Activated CD4-positive, alpha-beta T cell treated with anti-CD3 and anti-CD28 coated beads for 24 hours (primary cell): ENCODE measurements around the gene RAB3D.
"Not testable (repeated sequence)": the region's sequence is repeated elsewhere in the genome, so short reads cannot be mapped to it uniquely, and the experiment has no call there.

Source experiments
- DNase-seq, 2 donors: peaks; one replicate each; pipeline ENCODE4 v3.0.0-alpha.2; 2020; ENCODE audit warnings: low read depth in 2 of 2

RAB3D gene

GRCh38 chr19:11339254-11340098 is at the start of gene RAB3D:
Gene RAB3D, minus strand, starts transcription at chr19:11339657. Its CDS starts 2,258 bp downstream, at chr19:11337399.
- peak; percentile 71 to 83 for DNase-seq

DNA sequence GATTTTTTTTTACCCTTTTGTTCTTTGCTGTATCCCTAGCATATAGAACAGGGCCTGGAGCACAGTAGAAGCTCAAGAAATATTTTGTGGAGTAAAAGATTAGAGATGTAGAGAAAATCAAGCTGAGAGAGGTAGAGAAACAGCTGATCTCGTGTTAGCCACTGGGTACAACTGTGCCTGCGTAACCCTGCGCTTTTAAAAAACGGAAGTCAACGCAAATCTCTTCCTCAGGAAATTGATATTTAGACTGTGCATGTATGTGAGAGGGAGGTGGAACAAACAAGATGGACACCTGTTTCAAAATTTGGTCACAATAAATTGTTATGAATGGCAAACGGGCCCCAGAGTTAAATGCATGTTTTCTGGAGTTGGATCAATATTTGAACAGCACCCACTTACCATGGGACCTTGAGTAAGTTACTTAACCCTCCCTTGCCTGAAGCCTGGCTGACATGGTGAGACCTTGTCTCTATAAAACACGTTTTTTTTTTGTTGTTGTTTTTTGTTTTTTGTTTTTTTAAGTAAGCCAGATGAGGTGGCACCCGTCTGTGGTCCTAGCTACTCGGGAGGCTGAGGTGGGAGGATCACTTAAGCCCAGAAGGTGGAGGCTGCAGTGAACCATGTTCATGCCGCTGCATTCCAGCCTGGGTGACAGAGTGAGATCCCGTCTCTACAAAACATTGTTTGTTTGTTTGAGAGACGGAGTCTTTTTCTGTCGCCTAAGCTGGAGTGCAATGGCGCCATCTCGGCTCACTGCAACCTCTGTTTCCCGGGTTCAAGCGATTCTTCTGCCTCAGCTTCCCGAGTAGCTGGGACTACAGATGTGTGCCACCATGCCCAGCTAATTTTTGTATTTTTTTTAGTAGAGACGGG is 47.9 kb upstream of the RAB3D start:
- no peak for DNase-seq

DNA sequence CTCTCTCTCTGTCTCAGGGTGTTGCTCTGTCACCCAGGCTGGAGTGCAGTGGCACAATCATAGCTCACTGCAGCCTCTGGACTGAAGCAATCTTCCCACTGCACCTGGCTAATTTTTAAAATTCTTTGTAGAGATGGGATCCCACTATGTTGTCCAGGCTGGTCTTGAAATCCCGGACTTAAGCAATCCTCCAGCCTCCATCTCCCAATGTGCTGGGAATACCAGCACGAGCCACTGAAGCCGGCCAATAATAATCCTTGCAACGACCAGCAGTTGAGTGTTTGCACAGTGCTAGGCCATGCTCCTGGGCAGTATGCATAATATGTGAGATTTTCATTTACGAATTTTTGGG is 45.3 kb upstream of the RAB3D start:
- DNase-seq, result no peak

GRCh38 chr19:11383706-11384048 is 44.2 kb upstream of the RAB3D start:
- DNase-seq, result no peak

GRCh38 chr19:11382898-11383705 is 43.6 kb upstream of the RAB3D start:
- DNase-seq, result peak in 1 of 2 donors; percentile 30

- peak; percentile 92 to 96 for DNase-seq
These were observed 41.4 kb upstream of the RAB3D start for GRCh38 chr19:11380653-11381537.

DNA sequence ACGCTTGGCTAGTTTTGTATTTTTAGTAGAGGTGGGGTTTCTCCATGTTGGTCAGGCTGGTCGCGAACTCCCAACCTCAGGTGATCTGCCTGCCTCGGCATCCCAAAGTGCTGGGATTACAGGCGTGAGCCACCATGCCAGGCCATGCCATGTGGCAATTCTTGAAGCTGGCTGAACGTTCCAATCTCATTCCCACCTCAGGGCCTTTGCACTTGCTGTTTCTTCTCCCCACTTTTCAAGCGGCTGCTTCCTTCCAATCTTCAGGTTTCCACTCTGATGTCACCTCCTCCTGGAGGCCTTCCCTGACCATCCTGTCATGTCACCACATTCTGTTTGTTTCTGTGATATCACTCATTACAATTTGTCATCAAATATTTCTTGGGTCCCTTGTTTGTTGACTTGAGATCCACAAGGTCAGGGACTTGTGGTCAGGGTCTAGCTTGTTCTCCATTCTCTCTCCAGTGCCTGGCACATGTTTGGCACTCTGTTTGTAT is 40.4 kb upstream of the RAB3D start:
- DNase-seq, result no peak

GRCh38 chr19:11379269-11379845 is 39.9 kb upstream of the RAB3D start:
- DNase-seq, result not testable (repeated sequence)

GRCh38 chr19:11378319-11379189 is 39.1 kb upstream of the RAB3D start:
- DNase-seq, result no peak

- DNase-seq, result no peak
These were observed 38.3 kb upstream of the RAB3D start for GRCh38 chr19:11377756-11378155.

GRCh38 chr19:11377237-11377636 is 37.8 kb upstream of the RAB3D start:
- DNase-seq, result no peak

DNA sequence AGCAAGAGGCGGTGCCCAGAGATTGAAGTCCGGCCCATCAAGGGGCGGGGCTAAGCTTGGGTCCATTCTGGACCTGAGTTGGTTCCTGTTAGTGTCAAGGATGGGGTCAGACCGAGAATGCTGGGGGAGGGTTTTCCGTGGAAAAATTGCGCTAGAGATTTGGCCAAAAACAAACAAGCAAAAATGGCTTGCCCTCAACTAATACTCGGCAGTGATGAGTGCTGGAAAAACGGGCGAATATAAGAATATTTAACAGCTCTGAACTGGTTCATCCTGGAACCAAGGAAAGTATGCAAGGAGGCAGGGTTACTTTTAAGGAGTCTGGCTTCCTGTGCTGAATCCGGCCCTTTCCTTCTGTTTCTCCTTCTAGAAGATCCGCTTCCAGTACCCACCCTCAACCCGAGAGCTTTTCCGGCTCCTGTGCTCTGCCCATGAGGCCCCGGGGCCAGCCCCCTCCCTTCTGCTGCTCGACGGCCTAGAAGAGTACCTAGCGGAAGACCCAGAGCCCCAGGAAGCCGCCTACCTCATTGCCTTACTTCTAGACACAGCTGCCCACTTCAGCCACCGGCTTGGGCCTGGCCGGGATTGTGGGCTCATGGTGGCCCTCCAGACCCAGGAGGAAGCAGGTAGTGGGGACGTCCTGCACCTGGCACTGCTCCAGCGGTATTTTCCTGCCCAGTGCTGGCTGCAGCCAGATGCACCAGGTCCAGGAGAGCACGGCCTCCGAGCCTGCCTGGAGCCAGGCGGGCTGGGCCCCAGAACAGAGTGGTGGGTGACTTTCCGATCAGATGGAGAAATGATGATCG is 35.9 kb upstream of the RAB3D start:
- peak in 1 of 2 donors; percentile 47 for DNase-seq

GRCh38 chr19:11374433-11375142 is 35.1 kb upstream of the RAB3D start, which contains the start of gene SWSAP1:
Gene SWSAP1, plus strand, starts transcription at chr19:11374666. Its CDS starts 15 bp downstream, at chr19:11374681.
- peak; percentile 93 to 94 for DNase-seq

GRCh38 chr19:11373885-11374432 is 34.5 kb upstream of the RAB3D start:
- no peak for DNase-seq

- no peak for DNase-seq
These were observed 33.9 kb upstream of the RAB3D start for GRCh38 chr19:11373166-11373884.

DNA sequence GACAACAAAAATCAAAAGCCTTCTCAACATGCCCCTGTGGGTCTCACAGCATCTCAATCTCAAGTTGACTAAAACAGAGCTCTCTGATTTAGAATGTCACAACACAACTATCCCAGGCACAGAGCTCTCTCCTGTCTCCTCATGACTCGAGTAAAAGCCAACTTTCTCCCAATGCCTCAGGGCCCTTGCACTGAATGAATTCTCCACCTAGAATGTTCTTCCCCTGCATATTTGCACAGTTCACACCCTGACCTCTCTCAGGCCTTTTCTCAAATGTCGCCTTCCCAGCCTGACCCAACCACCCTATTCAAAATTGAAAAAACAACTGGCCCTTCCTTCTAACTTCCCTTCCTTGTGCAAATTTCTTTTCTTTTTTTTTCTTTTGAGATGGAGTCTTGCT is 31.3 kb upstream of the RAB3D start:
- no peak for DNase-seq

DNA sequence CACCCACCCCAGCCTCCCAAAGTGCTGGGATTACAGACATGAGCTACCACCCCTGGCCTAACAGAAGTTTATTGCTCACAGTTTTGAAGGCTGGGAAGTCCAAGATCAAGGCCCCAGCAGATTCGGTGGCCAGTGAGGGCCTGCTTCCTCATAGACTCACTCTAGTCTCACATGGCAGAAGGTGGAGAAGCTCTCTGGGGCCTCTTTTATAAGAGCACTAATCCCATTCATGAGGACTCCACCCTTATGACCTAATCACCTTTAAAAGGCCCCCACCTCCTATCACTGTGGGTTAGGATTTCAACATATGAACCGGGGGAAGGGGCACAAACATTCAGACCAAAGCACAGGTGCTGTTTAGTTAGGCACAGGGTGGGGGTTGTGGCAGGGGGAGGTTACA is 28.1 kb upstream of the RAB3D start:
- no peak for DNase-seq
